K562 (cell line): Measurements from ENCODE around the gene GRAMD1B. TPM values are rescaled to one million over a fixed set of nuclear protein-coding genes. Genes with fewer than 3 reads are reported as not detected.

ENCODE experiments used
- ATAC-seq: fragments of 200-7000 bp; cut with Tn5 transposase; 3 replicates; pipeline ENCODE4 v1.9.1; 2020; ENCODE audit warnings: moderate library complexity
- BruUV-seq: library from RNA; stranded (reverse); fragments of 400-500 nt; replicated peaks from 2 replicates; lab custom pipeline; 2021; lab: Mats Ljungman, UMichigan
- CTCF ChIA-PET: fragments of 300-600 bp; formaldehyde crosslinking; extraction: SDS; loops from one replicate; lab custom pipeline; 2021; ENCODE audit warnings: low intra/inter-chr PET ratio; lab: Yijun Ruan, JAX
- POLR2A ChIA-PET: fragments of 300-600, 350-650 bp; sonication (Branson Sonifier 250); formaldehyde crosslinking; extraction: SDS; loops from one replicate; lab custom pipeline; 2021; ENCODE audit warnings: antibody characterized with exemption, inconsistent platforms; lab: Yijun Ruan, JAX
- DNase-seq, 4 experiments: peaks; one replicate each; pipeline versions ENCODE4 v3.0.0 to v3.0.0-alpha.2; 2011 to 2018; ENCODE audit warnings: low spot score in 3 of 4, mixed read lengths in 3 of 4; ENCODE audit errors: extremely low read depth in 1 of 4
- FAIRE-seq: peaks from 2 replicates; lab custom pipeline; 2011; peaks lifted over from hg19 to GRCh38; lab: Jason Lieb, UNC
- H2AFZ ChIP-seq: 2 replicates; pipeline ENCODE4 v1.6.0; 2011; ENCODE audit warnings: low read depth, low read length, control low read depth, inconsistent platforms
- H3K27ac ChIP-seq: fragments of 200-600 bp; 3 replicates; pipeline ENCODE4 v1.8.0; 2011; ENCODE audit warnings: low read depth, mild to moderate bottlenecking, control low read depth, inconsistent platforms, low read length, moderate library complexity, mixed read lengths; ENCODE audit errors: extremely low read depth
- H3K27me3 ChIP-seq, 2 experiments: fragments of 300-600 bp in 1 of 2; 2 replicates in 1 of 2; 3 replicates in 1 of 2; pipeline versions ENCODE4 v1.6.0 to v1.8.0; 2011; ENCODE audit warnings: inconsistent platforms in 2 of 2, low read length in 2 of 2, mild to moderate bottlenecking in 1 of 2, mixed read lengths in 1 of 2, moderate library complexity in 1 of 2; ENCODE audit not compliant: control insufficient read depth in 2 of 2, insufficient read depth in 2 of 2
- H3K36me3 ChIP-seq: fragments of 300-600 bp; 3 replicates; pipeline ENCODE4 v1.8.0; 2011; ENCODE audit warnings: mild to moderate bottlenecking, low read length, inconsistent platforms; ENCODE audit not compliant: control insufficient read depth, insufficient read depth
- H3K4me1 ChIP-seq, 2 experiments: fragments of 200-600 bp in 1 of 2; replicated peaks in 1 of 2; 2 replicates in 1 of 2; 3 replicates in 1 of 2; pipeline versions ENCODE4 v1.5.1 to v1.8.0; 2011; ENCODE audit warnings: inconsistent platforms in 2 of 2, low read length in 2 of 2, mild to moderate bottlenecking in 1 of 2, mixed read lengths in 1 of 2, moderate library complexity in 1 of 2; ENCODE audit not compliant: control insufficient read depth in 2 of 2, insufficient read depth in 2 of 2
- H3K4me2 ChIP-seq: 2 replicates; pipeline ENCODE4 v1.6.1; 2011; ENCODE audit warnings: low read length, control low read depth, inconsistent platforms, mixed read lengths; ENCODE audit not compliant: insufficient read depth
- H3K4me3 ChIP-seq: fragments of 200-600 bp; sonication (generic), shearing (Covaris generic); 2 replicates; pipeline ENCODE4 v1.5.1; 2016; ENCODE audit warnings: control low read depth, inconsistent platforms
- H3K79me2 ChIP-seq: fragments of 200-600 bp; 3 replicates; pipeline ENCODE4 v1.8.0; 2011; ENCODE audit warnings: low read length, inconsistent platforms; ENCODE audit not compliant: control insufficient read depth, insufficient read depth
- H3K9ac ChIP-seq, 2 experiments: 2 replicates each; pipeline versions ENCODE4 v1.6.0 to v1.6.1; 2011; ENCODE audit warnings: low read depth in 2 of 2, low read length in 2 of 2, control low read depth in 1 of 2, inconsistent platforms in 1 of 2, mild to moderate bottlenecking in 1 of 2, mixed read lengths in 1 of 2; ENCODE audit not compliant: insufficient read depth in 1 of 2
- H3K9me1 ChIP-seq: one replicate; pipeline ENCODE4 v1.6.0; 2011; ENCODE audit warnings: inconsistent platforms, mild to moderate bottlenecking, low read length, moderate library complexity; ENCODE audit not compliant: control insufficient read depth, insufficient read depth
- H3K9me3 ChIP-seq: replicated peaks from 2 replicates; pipeline ENCODE4 v1.5.1; 2011; ENCODE audit warnings: low read depth, low read length, inconsistent platforms; ENCODE audit not compliant: control insufficient read depth, insufficient read depth
- H4K20me1 ChIP-seq: replicated peaks from 2 replicates; pipeline ENCODE4 v1.6.1; 2011; ENCODE audit warnings: low read length, inconsistent platforms, mixed read lengths; ENCODE audit not compliant: control insufficient read depth, insufficient read depth
- E2F5 ChIP-seq: sonication (generic); formaldehyde crosslinking; IDR thresholded peaks from 2 replicates; pipeline ENCODE4 v1.8.0; 2022; ENCODE audit warnings: mild to moderate bottlenecking, missing genetic modification reagents
- FOXJ2 ChIP-seq: fragments of 200-800 bp; sonication (Bioruptor generic); IDR thresholded peaks from 2 replicates; pipeline ENCODE4 v1.6.1; 2016; ENCODE audit warnings: missing genetic modification characterization, missing compliant biosample characterization
- HBP1 ChIP-seq: fragments of 450-650 bp; formaldehyde crosslinking; IDR thresholded peaks from 2 replicates; pipeline ENCODE4 v1.4.0; 2022; ENCODE audit warnings: missing genetic modification characterization
- KDM1A ChIP-seq, 2 experiments: fragments of 450-650 bp; IDR thresholded peaks; 2 replicates each; pipeline ENCODE4 v1.6.1; 2016; ENCODE audit warnings: mild to moderate bottlenecking in 2 of 2
- KDM2B ChIP-seq: fragments of 250-450 bp; sonication (Bioruptor Pico); IDR thresholded peaks from 2 replicates; pipeline ENCODE4 v1.8.0; 2021; ENCODE audit warnings: mild to moderate bottlenecking, moderate library complexity
- NCOA2 ChIP-seq, 2 experiments: fragments of 450-650 bp; IDR thresholded peaks; 2 replicates each; pipeline ENCODE4 v1.6.1; 2018; ENCODE audit warnings: mild to moderate bottlenecking in 2 of 2, moderate library complexity in 1 of 2; ENCODE audit not compliant: partially characterized antibody in 2 of 2
- PHTF2 ChIP-seq: fragments of 250-450 bp; sonication (Bioruptor Pico); IDR thresholded peaks from 2 replicates; pipeline ENCODE4 v1.5.0; 2021; ENCODE audit warnings: mild to moderate bottlenecking
- PTBP1 ChIP-seq: fragments of 200-400 bp; formaldehyde crosslinking; IDR thresholded peaks from 2 replicates; pipeline ENCODE4 v1.6.1; 2017; ENCODE audit warnings: low read depth, low read length
- STAT6 ChIP-seq: sonication (generic); formaldehyde crosslinking; IDR thresholded peaks from 2 replicates; pipeline ENCODE4 v1.8.1; 2023; ENCODE audit warnings: mild to moderate bottlenecking, missing genetic modification reagents
- ZBTB17 ChIP-seq: fragments of 450-650 bp; formaldehyde crosslinking; IDR thresholded peaks from 2 replicates; pipeline ENCODE4 v1.4.0; 2020; ENCODE audit warnings: mild to moderate bottlenecking
- ZNF121 ChIP-seq: sonication (generic); formaldehyde crosslinking; conservative IDR thresholded peaks from 2 replicates; pipeline ENCODE4 v1.8.0; 2022; ENCODE audit warnings: missing genetic modification reagents
- ZNF24 ChIP-seq: fragments of 450-650 bp; IDR thresholded peaks from 2 replicates; pipeline ENCODE4 v1.6.1; 2016
- ZNF75A ChIP-seq: fragments of 450-650 bp; formaldehyde crosslinking; IDR thresholded peaks from 2 replicates; pipeline ENCODE4 v1.4.0; 2020; ENCODE audit warnings: mild to moderate bottlenecking
- WGBS: fragments of 100-300 bp; shearing (Covaris generic); methylation state at CpG from one replicate; pipeline ENCODE4 v1.1.6; 2016; ENCODE audit warnings: low coverage, mixed read lengths; ENCODE audit not compliant: insufficient coverage; ENCODE audit errors: missing lambda C conversion rate; 5-methylcytosine and 5-hydroxymethylcytosine counted together
- in situ Hi-C: fragments of 300-500 bp; cut with MboI; formaldehyde crosslinking; loops from 4 replicates; pipeline ENCODE4 v1.15.0; 2018; ENCODE audit warnings: inconsistent platforms, mixed read lengths
- intact Hi-C: fragments of 100-400 bp; cut with micrococcal nuclease; formaldehyde crosslinking; loops from 2 replicates; pipeline ENCODE4 v1.14.2; 2022
- polyA plus RNA-seq, 8 experiments: library from polyadenylated mRNA; depleted of rRNA in 4 of 8; stranded (reverse) in 5 of 8; unstranded in 3 of 8; fragments of >200 nt; fragmentation: Nextera tagmentation in 2 of 8; fragmentation: Illumina TruSeq in 1 of 8; extraction: Ambion mirVana in 2 of 8; extraction: Trizol in 1 of 8; gene quantifications; 2 replicates each; pipeline versions ENCODE4 v1.2.1 to v1.2.3, GENCODE V29; 2011 to 2014; ENCODE audit warnings: inconsistent platforms in 1 of 8, missing spikeins in 1 of 8
- total RNA-seq, 7 experiments: library from RNA; depleted of rRNA in 6 of 7; stranded (reverse); fragments of >200 nt in 6 of 7; fragmentation: Illumina TruSeq in 2 of 7; extraction: Trizol in 2 of 7; gene quantifications; 2 replicates each; pipeline versions ENCODE4 v1.2.1 to v1.2.3, GENCODE V29; 2011 to 2021; ENCODE audit warnings: low replicate concordance in 1 of 7

GRAMD1B gene
- total and polyA plus RNA-seq, 9 of the 15 experiments (the other 6 are each of a cell fraction or from before 2014, with no cell fraction given): 0.31 TPM; not detected in 8

GRCh38 chr11:123579482-123579812 lies 149.4 kb downstream of the GRAMD1B start:
- ATAC-seq: no peak
- Histone ChIP-seq H4K20me1 (peaks cover 4% of the 10 kb centered on the region; the same call in 1 of the 2 replicates), H3K4me1 (peaks cover 0 to 10% of the 10 kb centered on the region in 2 experiments; a peak in 1 of 5 replicates), H3K79me2 (no peaks in the 10 kb centered on the region), H3K27me3 (peaks cover 0 to 36% of the 10 kb centered on the region in 2 experiments; a peak in 2 of 5 replicates), H3K9me1 (no peaks in the 10 kb centered on the region), H3K9me3 (no peaks in the 10 kb centered on the region), H3K36me3 (no peaks in the 10 kb centered on the region), H3K9ac (no peak overlapping the region), H3K4me2 (no peak overlapping the region), H3K27ac (no peak overlapping the region), H2AFZ (no peak overlapping the region), H3K4me3 (no peak overlapping the region)
- no peak for FAIRE-seq
- intact Hi-C loops (loop anchor here (5.0 kb wide), 1 partner anchor 277 kb away; no protein-coding TSS in a partner anchor), in situ Hi-C loops (no loop called here)
- TF ChIP-seq KDM2B (CRISPR knock-in tag) (no peak), HBP1 (CRISPR knock-in tag) (no peak), ZBTB17 (CRISPR knock-in tag) (no peak), KDM1A (IDR thresholded peaks at IDR 0.05) (no peak), ZNF24 (no peak), PHTF2 (CRISPR knock-in tag) (no peak), FOXJ2 (tag) (no peak), PTBP1 (no peak), ZNF121 (CRISPR knock-in tag) (no peak), E2F5 (CRISPR knock-in tag) (no peak), STAT6 (CRISPR knock-in tag) (no peak), ZNF75A (CRISPR knock-in tag) (no peak), NCOA2 (IDR thresholded peaks at IDR 0.05; ENCODE audit: partially characterized antibody in 2 of 2) (no peak)
- DNase-seq: no peak
- BruUV-seq: no TSS peak
- 0% methylated on average over 5 of the region's 5 CpGs for WGBS
- CTCF ChIA-PET: interaction anchor here (0.6 kb wide), 1 partner anchor 1160 kb away, joined by 3 read pairs; the partner anchor contains the start of gene NRGN
- POLR2A ChIA-PET: interaction anchor here (0.7 kb wide), 2 partner anchors 242 to 253 kb away, joined by 3 read pairs; no protein-coding TSS in a partner anchor
